Right forelimb (tissue), 1 donor: Measurements from ENCODE around the gene AFDN.

Experiments used
- DNase-seq: peaks from one replicate; pipeline ENCODE4 v3.0.0-alpha.2; 2018

AFDN gene

GRCh38 chr6:167877994-167878779 lies 51.5 kb downstream of the AFDN start:
- DNase-seq: no peak

DNA sequence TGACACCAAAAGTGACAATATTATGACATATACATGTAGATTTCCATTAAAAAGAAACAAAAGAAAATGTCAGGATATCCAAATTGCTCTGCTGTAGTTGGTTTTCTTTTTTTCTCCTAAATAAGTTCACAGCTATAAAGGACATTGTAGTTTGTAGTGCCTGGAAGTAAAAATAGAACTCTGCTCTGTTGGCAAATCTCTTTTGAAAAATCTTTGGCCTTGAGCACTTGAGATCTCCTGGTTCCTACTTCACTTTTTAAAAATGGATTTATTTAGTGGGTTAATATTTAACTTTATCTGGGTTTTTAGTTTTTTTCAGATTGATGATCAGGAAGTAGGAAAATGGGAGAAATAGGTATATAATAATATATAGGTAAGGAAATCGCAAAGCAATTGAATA lies 52.9 kb downstream of the AFDN start:
- no peak for DNase-seq

DNA sequence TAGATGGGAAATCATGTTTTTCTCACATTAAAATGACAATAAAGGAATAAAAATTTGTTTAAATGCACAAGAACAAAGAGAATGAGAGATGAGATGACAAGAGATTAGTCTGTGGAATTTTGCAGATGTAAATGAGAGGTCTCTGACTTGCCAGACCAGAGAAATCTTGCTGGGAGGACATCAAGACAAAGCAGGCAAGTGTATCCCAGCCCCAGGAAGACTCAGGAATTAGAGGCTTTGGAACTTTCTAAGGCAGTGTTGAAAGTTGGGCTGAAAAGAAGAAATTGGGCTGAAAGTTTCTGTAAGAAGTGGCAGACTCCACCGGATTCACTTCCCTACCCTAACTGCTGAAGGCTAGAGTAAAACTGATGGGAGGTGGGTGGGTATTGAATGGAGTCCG lies 54.6 kb downstream of the AFDN start:
- no peak for DNase-seq

DNA sequence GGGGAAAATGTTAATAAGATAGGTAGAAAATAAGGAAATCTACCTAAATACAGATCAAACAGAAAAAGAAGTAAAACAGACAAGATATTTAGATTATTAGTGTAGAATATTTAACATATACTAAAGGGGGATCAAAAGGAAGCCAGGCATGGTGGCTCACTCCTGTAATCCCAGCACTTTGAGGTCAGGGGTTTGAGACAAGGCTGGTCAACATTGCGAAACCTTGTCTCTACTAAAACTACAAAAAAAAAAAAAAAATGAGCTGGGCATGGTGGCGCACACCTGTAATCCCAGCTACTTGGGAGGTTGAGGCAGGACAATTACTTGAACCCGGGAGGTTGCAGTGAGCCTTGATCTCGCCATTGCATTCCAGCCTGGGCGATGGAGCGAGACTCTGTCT lies 55.5 kb downstream of the AFDN start:
- no peak for DNase-seq

GRCh38 chr6:167888098-167888497 lies 61.4 kb downstream of the AFDN start:
- no peak for DNase-seq

DNA sequence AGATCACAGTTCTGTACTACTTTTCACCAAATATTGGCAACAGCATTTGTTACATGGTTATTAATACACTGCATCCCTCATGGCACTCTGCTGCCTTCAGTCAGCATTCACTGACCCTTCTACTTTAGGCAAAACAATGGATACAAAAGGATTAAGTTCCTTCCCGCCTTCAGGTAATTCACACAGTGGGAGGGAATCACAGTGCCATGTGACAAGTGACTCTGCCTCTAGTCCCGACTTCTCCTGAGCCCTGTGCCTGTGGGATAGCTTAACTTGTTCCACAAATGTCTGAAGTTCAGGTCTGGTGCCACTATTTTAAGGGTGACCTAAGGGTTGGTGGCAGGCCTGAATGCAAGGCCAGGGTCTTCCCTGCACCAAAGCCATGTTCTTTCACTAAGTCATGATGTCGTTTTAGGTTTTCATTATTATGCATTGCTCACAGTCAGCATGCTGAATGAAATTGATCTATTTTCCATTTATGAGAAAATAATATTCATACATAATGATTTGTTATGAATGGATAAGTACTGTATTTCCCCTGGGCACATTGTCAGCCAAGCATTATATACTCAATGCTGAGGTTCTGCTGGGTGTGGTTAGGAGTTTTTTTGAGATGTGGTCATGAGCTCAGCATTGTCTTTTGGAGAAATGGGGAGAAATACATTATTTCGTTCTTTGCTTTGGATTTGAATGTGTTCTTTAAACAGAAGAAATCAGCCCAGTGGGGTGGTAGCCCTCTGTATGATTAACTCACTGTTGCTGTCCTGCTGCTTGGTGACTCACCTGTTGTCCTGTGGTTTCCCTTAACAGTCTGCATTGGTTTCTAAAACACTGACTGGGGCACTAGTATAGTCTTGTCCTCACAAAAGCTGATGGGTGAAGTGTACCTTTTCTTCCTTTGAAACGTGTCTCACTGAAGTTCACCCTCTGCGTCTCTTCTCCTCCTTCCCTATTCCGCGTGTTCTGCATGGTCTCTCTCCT lies 66.4 kb downstream of the AFDN start:
- no peak for DNase-seq

DNA sequence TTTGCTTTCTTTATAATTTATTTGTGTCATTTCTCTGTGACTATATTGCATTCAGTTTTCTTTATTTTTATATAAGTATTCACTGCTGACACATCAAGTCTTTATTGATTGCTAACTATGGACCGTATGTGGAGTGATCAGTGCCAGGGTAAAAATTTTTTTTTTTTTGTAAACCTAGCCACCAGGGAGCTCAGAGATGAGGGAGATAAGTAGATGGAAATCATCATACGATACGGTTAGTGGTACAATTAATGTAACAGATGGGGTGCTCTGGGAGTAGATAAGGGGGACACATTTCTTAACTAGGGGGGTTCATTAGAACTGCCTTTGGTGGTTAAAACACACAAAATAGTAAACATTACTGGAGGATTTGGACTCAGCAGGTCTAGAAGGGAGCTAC lies 68.3 kb downstream of the AFDN start:
- no peak for DNase-seq

DNA sequence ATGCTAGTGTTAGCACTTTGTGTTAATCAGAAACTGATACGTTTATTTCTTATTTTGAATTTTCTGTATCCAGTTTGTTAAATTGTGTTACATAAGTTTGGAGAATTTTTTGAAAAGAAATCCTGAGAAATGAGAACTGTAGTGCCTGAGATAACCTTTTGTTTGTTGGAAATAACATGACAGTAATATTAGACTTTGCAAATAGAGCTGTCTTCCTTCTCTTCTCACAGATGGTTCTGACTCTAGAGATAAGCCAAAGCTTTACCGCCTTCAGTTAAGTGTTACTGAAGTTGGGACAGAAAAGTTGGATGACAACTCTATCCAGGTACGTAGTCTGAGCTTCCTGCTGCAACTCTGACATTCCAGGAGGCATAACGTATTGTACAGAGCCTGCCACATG lies 69.9 kb downstream of the AFDN start:
- DNase-seq: no peak

DNA sequence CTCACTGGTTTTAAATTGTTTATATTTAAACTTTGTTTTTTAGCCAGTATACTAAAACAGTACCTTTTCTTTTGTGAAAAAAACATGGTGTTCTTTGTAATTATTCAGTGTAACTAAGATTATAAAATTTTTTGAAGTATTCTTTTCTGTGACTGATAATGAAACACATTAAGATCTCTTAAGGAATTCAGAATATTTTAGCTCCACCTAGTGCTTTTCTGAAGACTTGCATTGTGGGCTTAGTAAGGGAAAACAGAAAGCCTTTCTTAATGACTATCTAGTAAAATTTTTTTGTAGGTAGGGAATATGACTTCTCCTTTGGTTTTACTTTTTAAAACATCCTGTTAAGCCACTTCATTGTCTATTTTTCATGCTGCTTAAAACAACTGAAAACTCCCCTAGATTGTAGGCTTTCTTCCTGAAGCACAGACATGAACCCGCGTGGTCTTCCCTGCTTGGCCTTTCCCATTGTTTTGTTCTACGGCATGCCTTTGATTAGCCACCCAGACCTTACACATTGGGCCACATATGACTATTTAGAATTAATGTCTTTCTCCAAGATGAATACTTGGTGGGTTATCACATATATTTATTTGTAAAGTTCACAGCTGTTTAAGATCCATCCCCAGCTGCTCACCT lies 72.1 kb downstream of the AFDN start:
- DNase-seq: no peak

DNA sequence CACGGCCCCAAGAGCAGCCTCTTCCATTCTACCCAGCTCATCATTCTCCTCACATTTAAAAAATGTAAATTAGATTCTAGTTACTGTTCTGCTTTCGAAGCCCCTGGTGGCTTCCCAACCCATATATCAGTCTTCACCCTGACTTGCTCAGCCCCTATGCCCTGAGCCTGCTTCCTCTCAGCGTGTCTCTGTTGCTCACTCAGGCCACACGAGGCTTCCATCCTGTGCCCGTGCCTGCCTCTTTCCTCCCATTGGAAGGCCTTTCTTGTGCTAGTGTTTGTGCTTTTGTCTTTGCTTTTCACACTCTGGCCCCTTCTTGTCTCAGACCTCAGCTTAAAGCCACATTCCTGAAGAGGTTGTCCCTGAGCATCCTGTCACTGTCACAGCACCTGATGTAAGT lies 78.1 kb downstream of the AFDN start:
- no peak for DNase-seq

DNA sequence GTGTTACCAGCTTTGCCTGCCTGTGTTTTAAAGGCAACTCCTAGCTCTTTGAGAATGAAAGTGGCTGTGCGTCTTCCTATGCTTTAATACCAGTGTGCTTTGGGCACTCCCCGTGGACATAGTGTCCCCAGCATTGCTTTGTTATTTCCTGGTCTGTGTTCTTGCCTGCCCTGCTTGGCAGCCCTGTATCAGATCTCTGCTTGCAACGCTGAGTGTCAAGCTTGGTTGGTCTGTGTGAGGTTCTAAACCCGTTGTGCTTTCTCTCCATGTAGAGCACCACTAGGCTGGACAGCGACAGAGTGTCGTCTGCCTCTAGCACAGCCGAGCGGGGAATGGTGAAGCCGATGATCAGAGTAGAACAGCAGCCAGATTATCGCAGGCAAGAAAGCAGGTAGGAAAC lies 80.2 kb downstream of the AFDN start:
- no peak for DNase-seq

- no peak for DNase-seq
These were observed 81.3 kb downstream of the AFDN start for GRCh38 chr6:167907837-167908681.

DNA sequence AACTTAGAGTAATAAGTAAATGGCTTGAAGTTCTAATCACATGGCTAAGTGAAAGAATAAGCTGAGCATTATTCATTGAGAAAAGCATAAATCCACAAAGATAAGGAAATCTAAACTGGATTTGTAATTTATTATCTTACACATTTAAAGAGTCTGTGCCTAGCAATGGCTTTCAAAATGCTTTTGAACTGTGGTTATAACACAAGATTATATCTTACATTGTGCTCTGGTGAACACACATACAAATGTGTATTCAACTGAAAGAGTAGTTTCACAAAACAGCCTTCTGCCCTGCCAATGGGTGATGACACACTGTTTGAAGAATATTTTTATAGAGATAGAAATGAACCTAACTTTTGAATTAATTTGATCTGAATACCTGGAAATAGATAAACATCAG lies 83.3 kb downstream of the AFDN start:
- DNase-seq: no peak

GRCh38 chr6:167910652-167911051 lies 83.9 kb downstream of the AFDN start:
- DNase-seq: no peak

DNA sequence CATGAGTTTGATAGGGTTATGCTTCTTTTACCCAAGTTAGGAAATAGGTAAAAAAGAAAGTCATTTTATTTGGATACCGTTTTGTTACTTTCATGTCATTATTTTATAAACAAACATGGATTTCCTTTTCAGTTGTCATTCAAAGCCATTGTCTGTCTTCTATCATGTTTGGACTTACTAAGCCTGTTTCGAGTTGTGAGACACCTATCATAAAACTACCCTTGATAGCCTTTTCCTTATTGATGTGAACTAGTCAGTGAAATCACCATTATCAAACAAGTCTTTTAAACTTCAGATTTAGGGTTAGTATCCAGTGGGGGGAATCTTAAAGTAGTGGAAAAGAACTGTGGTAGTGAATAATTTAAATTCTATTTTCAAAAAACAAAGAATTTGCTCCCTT lies 85.8 kb downstream of the AFDN start:
- no peak for DNase-seq

GRCh38 chr6:167913699-167914098 lies 87.0 kb downstream of the AFDN start:
- DNase-seq: no peak

DNA sequence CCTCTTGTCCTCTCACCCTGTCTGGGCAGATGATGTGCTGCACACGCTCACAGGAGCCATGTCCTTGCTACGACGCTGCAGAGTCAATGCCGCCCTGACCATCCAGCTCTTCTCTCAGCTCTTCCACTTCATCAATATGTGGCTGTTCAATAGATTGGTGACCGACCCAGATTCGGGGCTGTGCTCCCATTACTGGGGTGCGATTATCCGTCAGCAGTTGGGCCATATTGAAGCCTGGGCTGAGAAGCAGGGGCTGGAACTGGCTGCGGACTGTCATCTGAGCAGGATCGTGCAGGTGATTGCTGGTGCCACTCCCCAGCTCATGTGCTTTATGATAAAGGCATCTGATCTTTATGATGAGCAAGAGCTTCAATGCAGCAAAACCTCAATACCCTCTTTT lies 88.4 kb downstream of the AFDN start:
- no peak for DNase-seq

GRCh38 chr6:167917551-167918154 lies 90.9 kb downstream of the AFDN start:
- DNase-seq: no peak

- no peak for DNase-seq
These were observed 92.0 kb downstream of the AFDN start for GRCh38 chr6:167918548-167919278.

- DNase-seq: no peak
These were observed 92.6 kb downstream of the AFDN start for GRCh38 chr6:167919349-167919748.

DNA sequence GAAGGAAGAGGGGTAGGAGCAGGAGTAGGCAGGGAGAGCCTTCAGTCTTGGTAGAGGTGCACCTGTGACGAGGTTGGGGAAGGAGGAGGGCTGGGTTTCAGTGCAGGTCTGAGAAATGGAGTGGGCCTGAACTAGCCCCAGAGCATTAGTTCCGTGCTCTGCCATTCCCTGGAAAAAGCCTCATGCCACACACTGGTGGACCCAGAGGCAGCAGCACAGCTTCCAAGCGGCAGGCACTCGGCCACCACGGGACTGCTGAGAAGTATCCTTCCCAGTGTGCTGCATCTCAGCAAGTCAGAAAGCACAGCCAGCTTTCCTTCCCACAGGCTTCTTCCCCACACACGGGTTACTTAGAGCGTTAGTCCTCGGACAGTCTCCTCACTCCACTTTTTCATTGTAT lies 93.5 kb downstream of the AFDN start:
- DNase-seq: no peak
